ENCODE results near the gene BMPR2.
"Not testable (repeated sequence)": the region's sequence is repeated elsewhere in the genome, so short reads cannot be mapped to it uniquely, and the experiment has no call there.

Gene BMPR2

GRCh38 chr2:202360646-202361045 is 15.5 kb upstream of the BMPR2 start:
- Histone ChIP-seq H3K9me3 (ENCODE audit: control insufficient read depth, low read length) (no peaks in the 10 kb centered on the region), H3K4me1 (ENCODE audit: control insufficient read depth, insufficient read depth, low read length) (no peaks in the 10 kb centered on the region), H3K27me3 (ENCODE audit: control insufficient read depth, insufficient read depth, low read length) (no peaks in the 10 kb centered on the region), H3K36me3 (ENCODE audit: control insufficient read depth, insufficient read depth, low read length) (no peaks in the 10 kb centered on the region), H3K9ac (ENCODE audit: low read length) (no peak overlapping the region), H3K4me3 (ENCODE audit: low read length) (no peak overlapping the region)

DNA sequence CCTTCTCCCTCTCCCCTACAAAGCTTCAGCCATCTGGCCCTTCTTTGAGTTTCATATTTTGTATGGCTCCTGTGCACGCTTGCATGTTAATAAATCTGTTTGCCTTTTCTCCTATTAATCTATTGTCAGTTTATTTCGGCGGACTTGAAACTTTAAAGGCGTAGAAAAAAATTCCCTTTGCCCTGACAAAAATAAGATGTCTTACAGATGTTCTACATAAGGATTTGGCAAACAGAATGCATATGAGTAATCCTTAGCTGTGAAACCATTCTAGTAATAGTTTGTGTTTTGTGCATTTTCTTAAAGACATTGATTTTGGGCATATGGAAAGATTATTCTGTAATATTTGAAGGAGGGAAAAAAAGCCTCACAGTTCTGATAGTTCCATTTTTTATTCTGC is 15.0 kb upstream of the BMPR2 start:
- no peak overlapping the region for H3K9ac ChIP-seq (ENCODE audit: low read length)
- H3K9me3 ChIP-seq (ENCODE audit: control insufficient read depth, low read length), result no peaks in the 10 kb centered on the region
- H3K27me3 ChIP-seq (ENCODE audit: control insufficient read depth, insufficient read depth, low read length), result no peaks in the 10 kb centered on the region

DNA sequence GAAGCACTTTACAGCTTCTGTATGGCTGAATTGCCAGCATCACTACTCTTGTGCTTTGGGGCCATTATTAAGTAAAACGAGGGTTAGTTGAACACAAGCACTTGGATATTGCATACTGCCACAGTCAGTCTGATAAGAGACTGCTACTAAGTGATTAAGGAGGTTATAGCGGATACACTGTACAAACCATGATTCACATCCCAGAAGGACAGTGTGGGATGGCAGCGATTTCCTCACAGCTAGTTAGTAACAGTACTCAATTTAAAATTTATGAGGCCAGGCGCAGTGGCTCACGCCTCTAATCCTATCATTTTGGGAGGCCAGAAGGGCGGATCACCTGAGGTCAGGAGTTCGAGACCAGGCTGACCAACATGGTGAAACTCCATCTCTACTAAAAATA is 2.6 kb upstream of the BMPR2 start:
- Histone ChIP-seq H3K4me1 (ENCODE audit: control insufficient read depth, insufficient read depth, low read length) (no peaks in the 10 kb centered on the region), H3K9me3 (ENCODE audit: control insufficient read depth, low read length) (no peaks in the 10 kb centered on the region), H3K9ac (ENCODE audit: low read length) (no peak overlapping the region), H3K4me3 (ENCODE audit: low read length) (no peak overlapping the region), H3K36me3 (ENCODE audit: control insufficient read depth, insufficient read depth, low read length) (no peaks in the 10 kb centered on the region), H3K27me3 (ENCODE audit: control insufficient read depth, insufficient read depth, low read length) (no peaks in the 10 kb centered on the region)

More for the DNA sequence above, 15.0 kb upstream of the BMPR2 start:
- Histone ChIP-seq H3K36me3 (ENCODE audit: control insufficient read depth, insufficient read depth, low read length) (no peaks in the 10 kb centered on the region), H3K4me1 (ENCODE audit: control insufficient read depth, insufficient read depth, low read length) (no peaks in the 10 kb centered on the region), H3K4me3 (ENCODE audit: low read length) (no peak overlapping the region)

- not testable (repeated sequence) for H3K9me3 ChIP-seq (ENCODE audit: control insufficient read depth, low read length); H3K9ac ChIP-seq (ENCODE audit: low read length); H3K36me3 ChIP-seq (ENCODE audit: control insufficient read depth, insufficient read depth, low read length); H3K27me3 ChIP-seq (ENCODE audit: control insufficient read depth, insufficient read depth, low read length); H3K4me3 ChIP-seq (ENCODE audit: low read length); H3K4me1 ChIP-seq (ENCODE audit: control insufficient read depth, insufficient read depth, low read length)
Measured at GRCh38 chr2:202374383-202374782, 1.7 kb upstream of the BMPR2 start.

DNA sequence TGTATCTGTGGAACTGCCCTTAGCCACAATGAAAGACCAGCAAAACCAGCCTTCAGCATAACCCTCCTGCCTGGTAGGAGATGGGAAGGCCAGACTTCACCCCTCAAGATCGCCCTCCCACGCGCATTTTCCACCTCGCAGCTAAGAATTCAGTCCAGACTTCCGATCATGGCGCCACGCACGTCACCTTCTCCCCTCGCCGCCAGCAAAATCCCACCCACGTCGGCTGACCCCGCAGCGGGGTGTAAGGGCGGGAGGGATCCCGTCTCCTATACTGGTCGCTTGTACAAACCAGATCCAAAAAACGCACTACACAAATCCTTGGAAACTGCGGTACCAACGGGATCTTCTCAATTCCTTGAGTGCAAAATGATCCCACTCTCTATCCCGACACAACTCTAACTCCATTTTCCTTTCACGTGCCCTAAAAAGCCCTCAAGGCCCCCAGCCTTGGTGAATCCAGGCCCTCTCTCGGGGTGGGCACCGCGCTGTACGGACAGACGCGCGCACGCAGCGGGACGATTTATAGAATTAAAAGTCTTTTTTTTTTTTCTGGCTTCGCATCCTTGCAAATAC is 1.0 kb upstream of the BMPR2 start:
- no peaks in the 10 kb centered on the region for H3K27me3 ChIP-seq (ENCODE audit: control insufficient read depth, insufficient read depth, low read length)
- H3K9ac ChIP-seq (ENCODE audit: low read length), result peak overlapping the region; percentile 91
- H3K9me3 ChIP-seq (ENCODE audit: control insufficient read depth, low read length), result no peaks in the 10 kb centered on the region
- H3K4me3 ChIP-seq (ENCODE audit: low read length), result peak overlapping the region; percentile 46
- H3K36me3 ChIP-seq (ENCODE audit: control insufficient read depth, insufficient read depth, low read length), result no peaks in the 10 kb centered on the region
- H3K4me1 ChIP-seq (ENCODE audit: control insufficient read depth, insufficient read depth, low read length), result no peaks in the 10 kb centered on the region

DNA sequence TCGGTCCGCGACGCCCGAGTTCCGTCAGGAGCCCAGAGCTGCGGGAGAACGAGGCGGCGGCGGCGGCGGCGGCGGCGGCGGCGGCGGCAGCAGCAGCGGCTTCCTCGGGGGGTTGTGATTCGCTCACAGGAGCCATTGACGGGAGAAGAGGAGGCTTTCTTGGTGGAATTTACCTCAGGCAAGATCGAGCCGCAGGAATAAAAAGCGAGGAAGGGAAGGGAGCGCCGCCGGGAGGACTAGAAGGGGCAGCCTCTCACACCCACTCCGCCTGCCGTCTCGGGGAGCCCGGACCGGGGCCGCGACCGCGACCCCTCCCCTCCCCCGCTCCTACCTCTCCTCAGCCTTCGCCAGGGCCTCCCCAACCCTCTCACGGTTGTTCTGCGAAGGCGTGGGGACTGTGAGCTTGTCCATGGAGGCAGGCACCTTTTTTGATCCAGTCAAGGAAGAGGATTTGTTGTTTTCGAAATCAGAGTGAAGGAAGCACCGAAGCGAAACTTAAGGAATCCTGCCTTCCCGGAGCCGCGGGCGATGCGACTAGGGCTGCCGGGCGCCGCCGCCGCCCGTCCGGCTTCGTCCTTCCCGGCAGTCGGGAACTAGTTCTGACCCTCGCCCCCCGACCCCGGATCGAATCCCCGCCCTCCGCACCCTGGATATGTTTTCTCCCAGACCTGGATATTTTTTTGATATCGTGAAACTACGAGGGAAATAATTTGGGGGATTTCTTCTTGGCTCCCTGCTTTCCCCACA is 506 bp downstream of the BMPR2 start:
- no peaks in the 10 kb centered on the region for H3K36me3 ChIP-seq (ENCODE audit: control insufficient read depth, insufficient read depth, low read length)
- peak overlapping the region; percentile 84 for H3K9ac ChIP-seq (ENCODE audit: low read length)
- no peaks in the 10 kb centered on the region for H3K27me3 ChIP-seq (ENCODE audit: control insufficient read depth, insufficient read depth, low read length)
- no peaks in the 10 kb centered on the region for H3K9me3 ChIP-seq (ENCODE audit: control insufficient read depth, low read length)
- H3K4me3 ChIP-seq (ENCODE audit: low read length), result peak overlapping the region; percentile 72
- H3K4me1 ChIP-seq (ENCODE audit: control insufficient read depth, insufficient read depth, low read length), result no peaks in the 10 kb centered on the region

GRCh38 chr2:202377207-202377761 is 1.2 kb downstream of the BMPR2 start:
- peak overlapping the region; percentile 72 for H3K4me3 ChIP-seq (ENCODE audit: low read length)
- peak overlapping the region; percentile 84 for H3K9ac ChIP-seq (ENCODE audit: low read length)
- H3K4me1 ChIP-seq (ENCODE audit: control insufficient read depth, insufficient read depth, low read length), result no peaks in the 10 kb centered on the region
- no peaks in the 10 kb centered on the region for H3K9me3 ChIP-seq (ENCODE audit: control insufficient read depth, low read length)
- H3K36me3 ChIP-seq (ENCODE audit: control insufficient read depth, insufficient read depth, low read length), result no peaks in the 10 kb centered on the region
- H3K27me3 ChIP-seq (ENCODE audit: control insufficient read depth, insufficient read depth, low read length), result no peaks in the 10 kb centered on the region

- Histone ChIP-seq H3K4me1 (ENCODE audit: control insufficient read depth, insufficient read depth, low read length) (no peaks in the 10 kb centered on the region), H3K4me3 (ENCODE audit: low read length) (peak overlapping the region; percentile 28)
Measured at GRCh38 chr2:202378001-202378400, 1.9 kb downstream of the BMPR2 start.

DNA sequence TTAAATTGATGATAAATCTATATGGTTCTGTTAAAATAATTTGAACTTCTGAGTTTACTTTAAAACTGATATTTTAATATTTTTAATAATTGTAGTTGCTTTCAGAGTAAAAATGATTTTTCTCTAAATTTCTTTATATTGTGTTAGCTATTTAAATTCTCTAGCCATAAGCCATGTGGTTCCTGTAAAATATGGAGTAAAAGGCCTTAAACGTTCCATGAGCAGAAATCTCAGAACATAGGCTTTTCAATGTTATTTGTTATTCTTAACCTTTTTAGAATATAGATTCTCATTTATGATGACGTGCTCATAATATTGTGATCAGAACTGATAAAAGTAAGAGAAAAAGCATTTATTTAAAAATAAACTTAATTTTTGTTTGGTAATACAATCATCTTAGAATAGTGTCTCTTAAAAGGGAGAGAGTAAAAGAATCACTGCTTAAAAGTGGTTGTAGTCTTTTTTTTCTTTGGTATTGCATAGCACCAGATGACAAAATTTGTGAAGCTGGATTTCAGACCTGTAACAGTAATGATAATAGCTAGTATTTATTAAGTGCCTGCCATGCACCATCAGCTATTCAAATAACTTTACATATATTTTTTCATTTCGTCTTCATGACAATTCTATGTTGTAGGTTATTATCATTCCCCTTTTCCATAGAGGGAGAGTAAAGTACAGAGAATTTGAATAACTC is 2.7 kb downstream of the BMPR2 start:
- no peaks in the 10 kb centered on the region for H3K9me3 ChIP-seq (ENCODE audit: control insufficient read depth, low read length)
- H3K4me3 ChIP-seq (ENCODE audit: low read length), result no peak overlapping the region
- H3K36me3 ChIP-seq (ENCODE audit: control insufficient read depth, insufficient read depth, low read length), result no peaks in the 10 kb centered on the region
- H3K27me3 ChIP-seq (ENCODE audit: control insufficient read depth, insufficient read depth, low read length), result no peaks in the 10 kb centered on the region
- peak overlapping the region; percentile 16 for H3K9ac ChIP-seq (ENCODE audit: low read length)
- H3K4me1 ChIP-seq (ENCODE audit: control insufficient read depth, insufficient read depth, low read length), result no peaks in the 10 kb centered on the region

More at GRCh38 chr2:202378001-202378400, 1.9 kb downstream of the BMPR2 start:
- H3K36me3 ChIP-seq (ENCODE audit: control insufficient read depth, insufficient read depth, low read length), result no peaks in the 10 kb centered on the region
- H3K9me3 ChIP-seq (ENCODE audit: control insufficient read depth, low read length), result no peaks in the 10 kb centered on the region
- H3K9ac ChIP-seq (ENCODE audit: low read length), result peak overlapping the region; percentile 84
- no peaks in the 10 kb centered on the region for H3K27me3 ChIP-seq (ENCODE audit: control insufficient read depth, insufficient read depth, low read length)

DNA sequence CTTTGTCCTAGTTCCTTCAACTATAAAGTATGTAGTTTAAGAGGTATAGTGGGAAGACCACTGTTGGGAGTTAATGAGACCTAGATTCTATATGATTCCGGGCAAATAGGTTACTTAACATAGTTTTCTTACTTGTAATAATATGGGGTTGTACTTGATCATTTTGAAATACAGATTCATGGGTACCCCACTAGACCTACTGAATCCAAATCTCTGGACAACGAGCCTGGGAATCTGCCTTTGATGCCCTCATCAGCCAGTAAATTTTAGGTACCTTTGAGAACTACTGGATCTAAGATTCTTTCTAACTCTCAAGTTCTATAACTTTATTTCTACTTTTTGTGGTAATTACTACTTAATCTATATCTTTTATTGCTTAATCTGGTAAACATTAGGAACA is 6.6 kb downstream of the BMPR2 start:
- no peak overlapping the region for H3K9ac ChIP-seq (ENCODE audit: low read length)
- no peak overlapping the region for H3K4me3 ChIP-seq (ENCODE audit: low read length)
- H3K27me3 ChIP-seq (ENCODE audit: control insufficient read depth, insufficient read depth, low read length), result no peaks in the 10 kb centered on the region
- H3K4me1 ChIP-seq (ENCODE audit: control insufficient read depth, insufficient read depth, low read length), result no peaks in the 10 kb centered on the region
- no peaks in the 10 kb centered on the region for H3K36me3 ChIP-seq (ENCODE audit: control insufficient read depth, insufficient read depth, low read length)
- no peaks in the 10 kb centered on the region for H3K9me3 ChIP-seq (ENCODE audit: control insufficient read depth, low read length)

DNA sequence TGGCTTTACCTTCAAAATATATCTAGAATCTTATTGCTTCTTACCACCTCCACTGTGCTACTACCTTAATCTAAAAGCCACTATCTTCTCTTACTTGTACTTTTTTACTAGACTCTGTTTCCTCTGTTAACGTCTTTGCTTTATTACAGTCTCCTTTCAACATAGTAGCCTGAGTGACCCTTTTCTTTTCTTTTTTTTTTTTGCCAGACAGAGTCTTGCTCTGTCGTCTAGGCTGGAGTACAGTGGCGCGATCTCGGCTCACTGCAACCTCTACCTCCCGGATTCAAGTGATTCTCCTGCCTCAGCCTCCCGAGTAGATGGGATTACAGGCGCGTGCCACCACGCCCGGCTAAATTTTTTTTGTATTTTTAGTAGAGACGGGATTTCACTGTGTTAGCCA is 10.4 kb downstream of the BMPR2 start:
- H3K27me3 ChIP-seq (ENCODE audit: control insufficient read depth, insufficient read depth, low read length); H3K9ac ChIP-seq (ENCODE audit: low read length); H3K9me3 ChIP-seq (ENCODE audit: control insufficient read depth, low read length); H3K4me1 ChIP-seq (ENCODE audit: control insufficient read depth, insufficient read depth, low read length); H3K4me3 ChIP-seq (ENCODE audit: low read length); H3K36me3 ChIP-seq (ENCODE audit: control insufficient read depth, insufficient read depth, low read length): not testable (repeated sequence)
